ENCODE measurements around the gene MTHFD1. TPM values are rescaled to one million over a fixed set of nuclear protein-coding genes. Genes with fewer than 3 reads are reported as not detected.

The MTHFD1 gene
- polyA plus RNA-seq, 3 donors = 11.8 to 21.3 (median 14.3) TPM

DNA sequence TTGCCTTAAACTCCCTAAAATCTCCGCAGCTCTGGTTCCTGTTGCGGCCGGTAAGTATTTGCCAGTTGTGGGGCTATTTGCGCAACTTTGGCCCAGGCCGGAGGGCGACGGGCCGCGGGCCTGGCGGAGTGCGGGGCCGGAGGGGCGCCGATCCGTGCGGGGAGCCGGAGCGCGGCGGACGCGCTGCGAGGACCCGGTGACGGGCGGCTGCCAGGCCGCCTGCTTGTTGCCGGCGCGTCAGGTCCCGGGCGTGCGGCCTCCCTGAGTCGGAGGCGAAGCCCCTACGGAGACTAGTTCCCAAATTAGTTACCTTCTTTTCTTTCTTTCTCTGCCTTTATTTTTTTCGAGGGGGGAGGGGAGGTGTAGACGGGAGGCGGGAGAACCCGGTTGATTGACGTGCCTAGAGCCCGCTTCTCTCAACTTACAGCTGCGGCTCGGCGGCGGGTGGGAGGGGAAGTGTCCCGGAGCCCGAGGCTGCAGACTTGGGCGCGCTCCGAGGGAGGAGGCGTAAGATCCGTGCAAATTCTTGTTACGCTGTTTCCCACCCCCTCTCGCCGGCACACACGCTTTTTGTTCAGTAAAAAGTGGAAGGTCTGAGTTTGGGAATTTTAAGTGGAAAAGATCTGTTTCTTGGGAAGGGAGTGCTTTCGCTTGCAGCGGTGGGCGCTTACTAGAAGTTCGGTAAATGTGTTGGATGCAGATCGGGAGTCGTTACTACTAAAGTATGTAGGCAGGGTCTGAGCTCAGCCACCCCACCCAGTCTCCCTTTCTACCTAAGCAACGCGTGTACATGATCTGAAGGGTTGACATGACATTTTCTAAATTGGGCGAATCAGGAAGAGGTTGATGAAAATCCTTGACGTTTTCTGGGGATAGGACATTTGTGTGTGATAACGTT is 117.0 kb downstream of the MTHFD1 start:
- Histone ChIP-seq H3K4me2 (replicated peaks; ENCODE audit: extremely low read depth, low read length, poor library complexity, severe bottlenecking) (peak overlapping the region; percentile 91), H2AFZ (ENCODE audit: insufficient read depth, low read depth, low read length, poor library complexity, severe bottlenecking) (peak overlapping the region; percentile 37)

DNA sequence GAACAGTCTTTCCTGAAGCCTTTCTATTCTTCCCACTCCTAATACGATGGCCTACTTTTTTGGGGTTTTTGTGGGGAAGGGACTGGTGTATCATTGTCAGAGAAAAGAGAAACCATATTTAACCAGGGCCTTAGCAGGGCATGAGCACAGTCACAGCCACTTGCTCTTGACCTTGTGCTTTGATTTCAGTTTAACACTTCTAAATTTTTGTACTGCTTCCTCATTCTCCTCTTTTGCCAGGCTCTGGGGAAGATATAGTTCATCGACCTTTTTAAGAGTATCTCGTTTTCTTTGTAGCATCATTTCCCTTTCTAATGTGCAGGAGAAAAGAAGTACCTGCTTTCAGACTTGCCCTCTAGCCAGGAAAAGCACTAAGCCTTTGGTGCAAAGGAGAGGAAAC is 118.6 kb downstream of the MTHFD1 start:
- H2AFZ ChIP-seq (ENCODE audit: insufficient read depth, low read depth, low read length, poor library complexity, severe bottlenecking) = no peak overlapping the region
- Mint-ChIP-seq H3K27ac (peak overlapping the region; percentile 57 to 99 (median 80)), H3K27me3 (ENCODE audit: low read depth in 3 of 3) (peaks cover 0 to 2% (median 2%) of the 10 kb centered on the region in 3 donors), H3K36me3 (no peaks in the 10 kb centered on the region), H3K9me3 (no peaks in the 10 kb centered on the region), H3K4me3 (peak overlapping the region; percentile 96 to 98), H3K4me1 (peaks cover 75% of the 10 kb centered on the region)
- H3K9ac ChIP-seq (ENCODE audit: insufficient read depth, low read length, poor library complexity, severe bottlenecking) = no peak overlapping the region
- H4K20me1 ChIP-seq (ENCODE audit: insufficient read depth, low read length) = peaks cover 67% of the 10 kb centered on the region
- H3K79me2 ChIP-seq (ENCODE audit: insufficient read depth, low read length) = peaks cover 84% of the 10 kb centered on the region
- peak; percentile 25 to 46 (median 32) for DNase-seq
- WGBS (ENCODE audit: insufficient coverage) = no CpG with 5 or more reads among the region's 3 CpGs
- H3K27ac ChIP-seq (ENCODE audit: low read depth in 1 of 2, low read length in 2 of 2) = peak overlapping the region; percentile 36 to 67
- peaks cover 68 to 85% of the 10 kb centered on the region in 2 donors for H3K4me1 ChIP-seq (ENCODE audit: control insufficient read depth in 1 of 2, insufficient read depth in 2 of 2, low read length in 2 of 2)
- TF ChIP-seq, protein P1, sequence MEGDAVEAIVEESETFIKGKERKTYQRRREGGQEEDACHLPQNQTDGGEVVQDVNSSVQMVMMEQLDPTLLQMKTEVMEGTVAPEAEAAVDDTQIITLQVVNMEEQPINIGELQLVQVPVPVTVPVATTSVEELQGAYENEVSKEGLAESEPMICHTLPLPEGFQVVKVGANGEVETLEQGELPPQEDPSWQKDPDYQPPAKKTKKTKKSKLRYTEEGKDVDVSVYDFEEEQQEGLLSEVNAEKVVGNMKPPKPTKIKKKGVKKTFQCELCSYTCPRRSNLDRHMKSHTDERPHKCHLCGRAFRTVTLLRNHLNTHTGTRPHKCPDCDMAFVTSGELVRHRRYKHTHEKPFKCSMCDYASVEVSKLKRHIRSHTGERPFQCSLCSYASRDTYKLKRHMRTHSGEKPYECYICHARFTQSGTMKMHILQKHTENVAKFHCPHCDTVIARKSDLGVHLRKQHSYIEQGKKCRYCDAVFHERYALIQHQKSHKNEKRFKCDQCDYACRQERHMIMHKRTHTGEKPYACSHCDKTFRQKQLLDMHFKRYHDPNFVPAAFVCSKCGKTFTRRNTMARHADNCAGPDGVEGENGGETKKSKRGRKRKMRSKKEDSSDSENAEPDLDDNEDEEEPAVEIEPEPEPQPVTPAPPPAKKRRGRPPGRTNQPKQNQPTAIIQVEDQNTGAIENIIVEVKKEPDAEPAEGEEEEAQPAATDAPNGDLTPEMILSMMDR (IDR thresholded peaks at IDR 0.05) = no peak
- H3K27me3 ChIP-seq (ENCODE audit: control insufficient read depth in 2 of 2, insufficient read depth in 2 of 2, low read length in 2 of 2) = no peaks in the 10 kb centered on the region
- no peaks in the 10 kb centered on the region for H3K36me3 ChIP-seq (replicated peaks in 1 of 2; ENCODE audit: control insufficient read depth in 1 of 2, insufficient read depth in 2 of 2, low read length in 2 of 2)
- intact Hi-C loops (cut with micrococcal nuclease) = loop anchor here (2.0 to 10.0 kb wide), 3 partner anchors 36 to 148 kb away; partner anchors contain the start of genes HSPA2 (in 1 of the 2) and MTHFD1 (in 1 of the 2)
- H3K4me3 ChIP-seq (replicated peaks in 1 of 3; ENCODE audit: low read depth in 2 of 3, low read length in 3 of 3) = peak overlapping the region in 2 of 3 experiments; percentile 22 to 87
- H3K9me3 ChIP-seq (replicated peaks in 1 of 2; ENCODE audit: control insufficient read depth in 1 of 2, insufficient read depth in 1 of 2, low read length in 2 of 2) = no peaks in the 10 kb centered on the region
- H3K4me2 ChIP-seq (replicated peaks; ENCODE audit: extremely low read depth, low read length, poor library complexity, severe bottlenecking) = peak overlapping the region; percentile 91

More for the DNA sequence above, 117.0 kb downstream of the MTHFD1 start:
- H3K79me2 ChIP-seq (ENCODE audit: insufficient read depth, low read length) = peaks cover 77% of the 10 kb centered on the region
- Mint-ChIP-seq H3K4me3 (peak overlapping the region; percentile 96 to 98), H3K27me3 (ENCODE audit: low read depth in 3 of 3) (peaks cover 0 to 2% (median 2%) of the 10 kb centered on the region in 3 donors), H3K36me3 (peaks cover 0 to 4% of the 10 kb centered on the region in 2 donors), H3K4me1 (peaks cover 65% of the 10 kb centered on the region), H3K9me3 (no peaks in the 10 kb centered on the region), H3K27ac (peak overlapping the region; percentile 97 to 99 (median 99))
- peak overlapping the region; percentile 99 for H3K27ac ChIP-seq (ENCODE audit: low read depth in 1 of 2, low read length in 2 of 2)
- intact Hi-C loops (cut with micrococcal nuclease) = loop anchor here (5.0 to 10.0 kb wide), 2 partner anchors 37 to 150 kb away; partner anchors contain the start of gene HSPA2 (in 1 of the 2)
- peaks cover 52% of the 10 kb centered on the region for H4K20me1 ChIP-seq (ENCODE audit: insufficient read depth, low read length)
- peaks cover 58 to 77% of the 10 kb centered on the region in 2 donors for H3K4me1 ChIP-seq (ENCODE audit: control insufficient read depth in 1 of 2, insufficient read depth in 2 of 2, low read length in 2 of 2)
- H3K27me3 ChIP-seq (ENCODE audit: control insufficient read depth in 2 of 2, insufficient read depth in 2 of 2, low read length in 2 of 2) = no peaks in the 10 kb centered on the region
- H3K9me3 ChIP-seq (replicated peaks in 1 of 2; ENCODE audit: control insufficient read depth in 1 of 2, insufficient read depth in 1 of 2, low read length in 2 of 2) = no peaks in the 10 kb centered on the region
- peak overlapping the region; percentile 49 to 87 (median 66) for H3K4me3 ChIP-seq (replicated peaks in 1 of 3; ENCODE audit: low read depth in 2 of 3, low read length in 3 of 3)
- DNase-seq = peak; percentile 64 to 75 (median 72)
- under 1% methylated on average over 39 of the region's 68 CpGs for WGBS (ENCODE audit: insufficient coverage)
- no peaks in the 10 kb centered on the region for H3K36me3 ChIP-seq (replicated peaks in 1 of 2; ENCODE audit: control insufficient read depth in 1 of 2, insufficient read depth in 2 of 2, low read length in 2 of 2)
- H3K9ac ChIP-seq (ENCODE audit: insufficient read depth, low read length, poor library complexity, severe bottlenecking) = peak overlapping the region; percentile 99
- TF ChIP-seq, protein P1 (IDR thresholded peaks at IDR 0.05) = no peak

All from CD14-positive monocyte (primary cell).